Neural cell (in vitro differentiated cells): ENCODE data around the gene PIP5K1B. TPM values are rescaled to one million over a fixed set of nuclear protein-coding genes. Genes with fewer than 3 reads are reported as not detected.

Experiments
- H2AFZ ChIP-seq: fragments of 200-600, 300-800 bp; sonication (generic), shearing (Covaris generic); 2 replicates; pipeline ENCODE4 v1.6.0; 2014; ENCODE audit warnings: low read depth, mild to moderate bottlenecking, antibody characterized with exemption, low read length, moderate library complexity
- H3F3A ChIP-seq: fragments of 200-600 bp; shearing (Covaris generic); 2 replicates; pipeline ENCODE4 v1.6.1; 2016; ENCODE audit warnings: mild to moderate bottlenecking, moderate library complexity, mixed read lengths, antibody characterized with exemption, low read length; ENCODE audit not compliant: insufficient read depth, poor library complexity, severe bottlenecking
- H3K27ac ChIP-seq: fragments of 200-600, 300-800 bp; sonication (generic), shearing (Covaris generic); 2 replicates; pipeline ENCODE4 v1.5.1; 2014; ENCODE audit warnings: mild to moderate bottlenecking, low read length, moderate library complexity
- H3K27me3 ChIP-seq: fragments of 300-800, 200-600 bp; sonication (generic), shearing (Covaris generic); 2 replicates; pipeline ENCODE4 v1.6.0; 2014; ENCODE audit warnings: mild to moderate bottlenecking, low read depth, low read length, moderate library complexity; ENCODE audit not compliant: insufficient read depth
- H3K36me3 ChIP-seq: fragments of 300-800, 200-600 bp; sonication (generic), shearing (Covaris generic); 2 replicates; pipeline ENCODE4 v1.5.1; 2014; ENCODE audit warnings: mild to moderate bottlenecking, antibody characterized with exemption, low read length, moderate library complexity; ENCODE audit not compliant: insufficient read depth
- H3K4me2 ChIP-seq: fragments of 300-800, 200-600 bp; sonication (generic), shearing (Covaris generic); 2 replicates; pipeline ENCODE4 v1.6.0; 2014; ENCODE audit warnings: mild to moderate bottlenecking, low read length
- H3K4me3 ChIP-seq: fragments of 300-800, 200-600 bp; sonication (generic), shearing (Covaris generic); 2 replicates; pipeline ENCODE4 v1.5.1; 2014; ENCODE audit warnings: mild to moderate bottlenecking, low read length, moderate library complexity
- H3K79me2 ChIP-seq: fragments of 200-600 bp; shearing (Covaris generic); replicated peaks from 2 replicates; pipeline ENCODE4 v1.6.0; 2014; ENCODE audit warnings: mild to moderate bottlenecking, low read length, moderate library complexity; ENCODE audit not compliant: insufficient read depth
- H3K9ac ChIP-seq: fragments of 300-800, 200-600 bp; sonication (generic), shearing (Covaris generic); 2 replicates; pipeline ENCODE4 v1.6.1; 2016; ENCODE audit warnings: mild to moderate bottlenecking, low read length, mixed read lengths
- H3K9me2 ChIP-seq: fragments of 200-600 bp; shearing (Covaris generic); 2 replicates; pipeline ENCODE4 v1.6.1; 2016; ENCODE audit warnings: mild to moderate bottlenecking, low read length, mixed read lengths; ENCODE audit not compliant: insufficient read depth
- H3K9me3 ChIP-seq: fragments of 200-600, 300-800 bp; sonication (generic), shearing (Covaris generic); 2 replicates; pipeline ENCODE4 v1.6.1; 2016; ENCODE audit warnings: mild to moderate bottlenecking, mixed run types, low read length, moderate library complexity, mixed read lengths
- H4K20me1 ChIP-seq: fragments of 200-600 bp; shearing (Covaris generic); 2 replicates; pipeline ENCODE4 v1.6.1; 2016; ENCODE audit warnings: mild to moderate bottlenecking, mixed run types; ENCODE audit not compliant: insufficient read depth
- CTCF ChIP-seq: fragments of 450-650 bp; IDR thresholded peaks from 2 replicates; pipeline ENCODE4 v1.5.1; 2014; ENCODE audit warnings: antibody characterized with exemption, mild to moderate bottlenecking, moderate library complexity; ENCODE audit not compliant: poor library complexity, severe bottlenecking
- EP300 ChIP-seq: fragments of 450-650 bp; conservative IDR thresholded peaks from 2 replicates; pipeline ENCODE4 v1.6.1; 2014; ENCODE audit warnings: antibody characterized with exemption, mild to moderate bottlenecking, moderate library complexity; ENCODE audit not compliant: poor library complexity, severe bottlenecking
- EZH2 ChIP-seq: fragments of 200-600, 300-800 bp; shearing (Covaris generic), sonication (generic); IDR thresholded peaks from 2 replicates; pipeline ENCODE4 v1.6.1; 2014; ENCODE audit warnings: antibody characterized with exemption, low read length, borderline replicate concordance, mild to moderate bottlenecking; ENCODE audit not compliant: insufficient read depth, poor library complexity, severe bottlenecking
- MXI1 ChIP-seq: fragments of 450-650 bp; conservative IDR thresholded peaks from 2 replicates; pipeline ENCODE4 v1.6.1; 2014; ENCODE audit warnings: antibody characterized with exemption, mild to moderate bottlenecking; ENCODE audit not compliant: poor library complexity, severe bottlenecking
- POLR2AphosphoS5 ChIP-seq: IDR thresholded peaks from 2 replicates; pipeline ENCODE4 v1.6.1; 2012
- RAD21 ChIP-seq: fragments of 450-650 bp; conservative IDR thresholded peaks from 2 replicates; pipeline ENCODE4 v1.6.1; 2014; ENCODE audit warnings: antibody characterized with exemption, mild to moderate bottlenecking, moderate library complexity
- REST ChIP-seq: IDR thresholded peaks from 2 replicates; pipeline ENCODE4 v1.6.1; 2012; ENCODE audit warnings: borderline replicate concordance
- SMC3 ChIP-seq: fragments of 450-650 bp; conservative IDR thresholded peaks from 2 replicates; pipeline ENCODE4 v1.6.1; 2014; ENCODE audit warnings: antibody characterized with exemption, mild to moderate bottlenecking, moderate library complexity; ENCODE audit not compliant: poor library complexity
- TAF1 ChIP-seq: IDR thresholded peaks from 2 replicates; pipeline ENCODE4 v1.6.1; 2012; ENCODE audit warnings: low read depth
- polyA plus RNA-seq: library from polyadenylated mRNA; depleted of rRNA; stranded (reverse); fragments of >200 nt; gene quantifications from 2 replicates; pipeline ENCODE4 v1.2.3, GENCODE V29; 2014

PIP5K1B gene
- polyA plus RNA-seq, 1 donor from 2014 or later, result 1.5 TPM

- Histone ChIP-seq H4K20me1 (no peaks in the 10 kb centered on the region), H3K27ac (peak overlapping the region; percentile 56), H3K9me3 (no peaks in the 10 kb centered on the region), H3K36me3 (no peaks in the 10 kb centered on the region), H3K9me2 (no peaks in the 10 kb centered on the region), H3K79me2 (no peaks in the 10 kb centered on the region), H3K9ac (no peak overlapping the region), H2AFZ (no peak overlapping the region), H3F3A (no peaks in the 10 kb centered on the region), H3K4me2 (peak overlapping the region; percentile 7), H3K4me3 (peak overlapping the region; percentile 43), H3K27me3 (no peaks in the 10 kb centered on the region)
- TF ChIP-seq EP300, result no peak
- no peak for TF ChIP-seq EZH2
- no peak for TF ChIP-seq SMC3
- no peak for TF ChIP-seq TAF1
- no peak for TF ChIP-seq REST
- TF ChIP-seq CTCF, result no peak
- TF ChIP-seq POLR2AphosphoS5, result no peak
- TF ChIP-seq RAD21, result no peak
- no peak for TF ChIP-seq MXI1
Measured at GRCh38 chr9:68749579-68750159, 44.6 kb downstream of the PIP5K1B start.

- no peaks in the 10 kb centered on the region for H3K79me2 ChIP-seq
- peak; percentile 83 for TF ChIP-seq REST
- peak; percentile 88 for TF ChIP-seq POLR2AphosphoS5
- TF ChIP-seq EP300, result peak; percentile 93
- no peak for TF ChIP-seq TAF1
- peak overlapping the region; percentile 17 for H3K9ac ChIP-seq
- no peaks in the 10 kb centered on the region for H3K36me3 ChIP-seq
- no peaks in the 10 kb centered on the region for H4K20me1 ChIP-seq
- peak overlapping the region; percentile 7 for H3K4me2 ChIP-seq
- H2AFZ ChIP-seq, result no peak overlapping the region
- H3K9me2 ChIP-seq, result no peaks in the 10 kb centered on the region
- no peaks in the 10 kb centered on the region for H3K27me3 ChIP-seq
- H3K27ac ChIP-seq, result peak overlapping the region; percentile 56
- peak overlapping the region; percentile 43 for H3K4me3 ChIP-seq
- no peaks in the 10 kb centered on the region for H3K9me3 ChIP-seq
- H3F3A ChIP-seq, result no peaks in the 10 kb centered on the region
Measured at GRCh38 chr9:68750255-68750654, 45.2 kb downstream of the PIP5K1B start.
